Gastroesophageal sphincter (tissue), 3 donors: Measurements from ENCODE around the gene SPR.

Experiments
- POLR2A ChIP-seq, 2 donors: fragments of 450-650 bp; IDR thresholded peaks; one replicate each; pipeline ENCODE4 v1.6.1; 2017; ENCODE audit warnings: antibody characterized with exemption in 2 of 2, mild to moderate bottlenecking in 2 of 2, moderate library complexity in 1 of 2
- POLR2AphosphoS5 ChIP-seq: sonication (generic); formaldehyde crosslinking; IDR thresholded peaks from one replicate; pipeline ENCODE4 v1.6.1; 2017; ENCODE audit warnings: antibody characterized with exemption
- TF ChIP-seq, protein P1 (sequence below), 4 experiments: fragments of 200-600 bp in 2 of 4; fragments of 450-650 bp in 2 of 4; sonication (generic) in 1 of 4; IDR thresholded peaks; one replicate each; pipeline ENCODE4 v1.5.1; 2017 to 2019; ENCODE audit warnings: antibody characterized with exemption in 4 of 4, mild to moderate bottlenecking in 2 of 4, moderate library complexity in 2 of 4

GRCh38 chr2:72898585-72898906 is 11.3 kb downstream of the SPR start:
- TF ChIP-seq, protein P1, sequence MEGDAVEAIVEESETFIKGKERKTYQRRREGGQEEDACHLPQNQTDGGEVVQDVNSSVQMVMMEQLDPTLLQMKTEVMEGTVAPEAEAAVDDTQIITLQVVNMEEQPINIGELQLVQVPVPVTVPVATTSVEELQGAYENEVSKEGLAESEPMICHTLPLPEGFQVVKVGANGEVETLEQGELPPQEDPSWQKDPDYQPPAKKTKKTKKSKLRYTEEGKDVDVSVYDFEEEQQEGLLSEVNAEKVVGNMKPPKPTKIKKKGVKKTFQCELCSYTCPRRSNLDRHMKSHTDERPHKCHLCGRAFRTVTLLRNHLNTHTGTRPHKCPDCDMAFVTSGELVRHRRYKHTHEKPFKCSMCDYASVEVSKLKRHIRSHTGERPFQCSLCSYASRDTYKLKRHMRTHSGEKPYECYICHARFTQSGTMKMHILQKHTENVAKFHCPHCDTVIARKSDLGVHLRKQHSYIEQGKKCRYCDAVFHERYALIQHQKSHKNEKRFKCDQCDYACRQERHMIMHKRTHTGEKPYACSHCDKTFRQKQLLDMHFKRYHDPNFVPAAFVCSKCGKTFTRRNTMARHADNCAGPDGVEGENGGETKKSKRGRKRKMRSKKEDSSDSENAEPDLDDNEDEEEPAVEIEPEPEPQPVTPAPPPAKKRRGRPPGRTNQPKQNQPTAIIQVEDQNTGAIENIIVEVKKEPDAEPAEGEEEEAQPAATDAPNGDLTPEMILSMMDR (IDR thresholded peaks at IDR 0.05), result no peak
- TF ChIP-seq POLR2A (IDR thresholded peaks at IDR 0.05) (no peak), POLR2AphosphoS5 (no peak)
